Keratinocyte (primary cell): ENCODE measurements around the gene CNPY1. TPM values are rescaled to one million over a fixed set of nuclear protein-coding genes. Genes with fewer than 3 reads are reported as not detected.

Experiments
- DNase-seq: peaks from one replicate; pipeline ENCODE4 v3.0.0-alpha.2; 2011; ENCODE audit warnings: low read depth, missing footprints, low spot score
- FAIRE-seq: peaks from 2 replicates; lab custom pipeline; 2011; peaks lifted over from hg19 to GRCh38; lab: Jason Lieb, UNC
- H2AFZ ChIP-seq: 2 replicates; pipeline ENCODE4 v1.6.0; 2012; ENCODE audit warnings: low read length, control low read depth, inconsistent platforms; ENCODE audit not compliant: control insufficient read depth
- H3K27ac ChIP-seq: 2 replicates; pipeline ENCODE4 v1.5.1; 2011; ENCODE audit warnings: low read length; ENCODE audit not compliant: control insufficient read depth, insufficient read depth
- H3K27me3 ChIP-seq: 3 replicates; pipeline ENCODE4 v1.6.0; 2011; ENCODE audit warnings: low read length; ENCODE audit not compliant: control insufficient read depth, insufficient read depth; ENCODE audit errors: extremely low read depth
- H3K36me3 ChIP-seq, 2 experiments: 2 replicates in 1 of 2; 3 replicates in 1 of 2; pipeline ENCODE4 v1.5.1; 2011; ENCODE audit warnings: low read length in 2 of 2, mild to moderate bottlenecking in 1 of 2; ENCODE audit not compliant: control insufficient read depth in 2 of 2, insufficient read depth in 2 of 2; ENCODE audit errors: extremely low read depth in 1 of 2
- H3K4me1 ChIP-seq: 3 replicates; pipeline ENCODE4 v1.5.1; 2011; ENCODE audit warnings: low read length; ENCODE audit not compliant: control insufficient read depth, insufficient read depth; ENCODE audit errors: extremely low read depth
- H3K4me2 ChIP-seq: 3 replicates; pipeline ENCODE4 v1.6.0; 2011; ENCODE audit warnings: low read depth, low read length; ENCODE audit not compliant: control insufficient read depth, insufficient read depth; ENCODE audit errors: extremely low read depth
- H3K4me3 ChIP-seq, 3 experiments: fragments of 200-600 bp in 1 of 3; sonication (generic) in 1 of 3; 2 replicates in 2 of 3; 3 replicates in 1 of 3; pipeline ENCODE4 v1.5.1; 2011 to 2016; ENCODE audit warnings: low read length in 3 of 3, mild to moderate bottlenecking in 3 of 3, control low read depth in 2 of 3, inconsistent platforms in 1 of 3, low read depth in 1 of 3, mixed read lengths in 1 of 3, mixed run types in 1 of 3, moderate library complexity in 1 of 3; ENCODE audit not compliant: control insufficient read depth in 2 of 3, insufficient read depth in 2 of 3; ENCODE audit errors: extremely low read depth in 1 of 3
- H3K79me2 ChIP-seq: 2 replicates; pipeline ENCODE4 v1.6.0; 2012; ENCODE audit warnings: low read length; ENCODE audit not compliant: control insufficient read depth, insufficient read depth
- H3K9ac ChIP-seq: 3 replicates; pipeline ENCODE4 v1.6.0; 2011; ENCODE audit warnings: low read length; ENCODE audit not compliant: control insufficient read depth, insufficient read depth; ENCODE audit errors: extremely low read depth
- H3K9me1 ChIP-seq: 3 replicates; pipeline ENCODE4 v1.6.0; 2011; ENCODE audit warnings: low read length; ENCODE audit not compliant: control insufficient read depth, insufficient read depth; ENCODE audit errors: extremely low read depth
- H3K9me3 ChIP-seq: 2 replicates; pipeline ENCODE4 v1.5.1; 2012; ENCODE audit warnings: low read depth, low read length; ENCODE audit not compliant: control insufficient read depth
- H4K20me1 ChIP-seq: 3 replicates; pipeline ENCODE4 v1.6.0; 2011; ENCODE audit warnings: low read length; ENCODE audit not compliant: control insufficient read depth, insufficient read depth; ENCODE audit errors: extremely low read depth
- EZH2 ChIP-seq: IDR thresholded peaks from one replicate; pipeline ENCODE4 v1.6.1; 2012; ENCODE audit warnings: inconsistent platforms, mild to moderate bottlenecking, low read length, moderate library complexity
- dilution Hi-C: fragments of 300-500 bp; cut with MboI; formaldehyde crosslinking; loops from one replicate; pipeline ENCODE4 v1.7.0; 2020; ENCODE audit warnings: low sequenced_read_pairs; ENCODE audit not compliant: extremely low pct_ligation_motif_present
- polyA plus RNA-seq, 5 experiments: library from polyadenylated mRNA; depleted of rRNA in 3 of 5; stranded (reverse) in 3 of 5; stranded (forward) in 1 of 5; unstranded in 1 of 5; fragments of >200 nt; gene quantifications; 1 replicate in 1 of 5; 2 replicates in 3 of 5; 3 replicates in 1 of 5; pipeline versions ENCODE4 v1.2.1 to v1.2.3, GENCODE V29; 2011 to 2012; ENCODE audit warnings: missing spikeins in 2 of 5, low read depth in 1 of 5, low replicate concordance in 1 of 5
- TF ChIP-seq, protein P1 (sequence below), 3 experiments: IDR thresholded peaks in 1 of 3; conservative IDR thresholded peaks in 1 of 3; optimal IDR thresholded peaks in 1 of 3; 2 replicates in 2 of 3; 3 replicates in 1 of 3; pipeline versions ENCODE3 to v1.5.1; 2011; ENCODE audit warnings: low read length in 3 of 3, mild to moderate bottlenecking in 3 of 3, moderate library complexity in 2 of 3, control low read depth in 1 of 3, inconsistent platforms in 1 of 3; ENCODE audit not compliant: insufficient read depth in 2 of 3; ENCODE audit errors: extremely low read depth in 1 of 3

CNPY1 gene
- polyA plus RNA-seq, 1 donor (not counting 4 experiments of a cell fraction or from before 2014, with no cell fraction given), result not detected

DNA sequence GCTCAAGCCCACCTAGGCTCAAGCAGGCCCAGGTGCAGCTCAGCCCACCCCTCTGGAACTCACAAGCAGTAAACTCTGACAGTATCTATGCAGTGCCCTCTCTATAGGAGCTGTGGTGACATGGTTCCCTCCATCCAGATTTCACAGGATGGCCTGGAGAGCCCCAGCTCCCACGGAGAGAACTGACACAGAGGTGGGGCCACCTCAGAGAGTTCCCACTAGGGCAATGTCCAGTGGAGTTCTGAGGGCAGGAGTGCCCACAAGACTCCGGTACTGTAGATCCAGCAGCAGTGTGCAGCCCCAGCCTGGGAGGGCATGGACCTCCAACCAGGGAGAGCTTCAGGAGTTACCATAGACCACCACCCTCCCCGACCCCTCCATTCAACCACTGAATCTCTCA, 37.3 kb upstream of the CNPY1 start:
- Histone ChIP-seq H2AFZ (no peak overlapping the region), H3K4me1 (peaks cover 5% of the 10 kb centered on the region), H3K4me3 (no peak overlapping the region), H3K27ac (no peak overlapping the region), H3K79me2 (no peaks in the 10 kb centered on the region), H3K9ac (no peak overlapping the region), H3K9me3 (no peaks in the 10 kb centered on the region), H3K27me3 (peaks cover 34% of the 10 kb centered on the region), H3K9me1 (no peaks in the 10 kb centered on the region), H3K36me3 (no peaks in the 10 kb centered on the region), H4K20me1 (no peaks in the 10 kb centered on the region), H3K4me2 (no peak overlapping the region)
- dilution Hi-C loops, result loop anchor here (25.0 kb wide), 1 partner anchor 154 kb away; no protein-coding TSS in a partner anchor
- DNase-seq, result no peak
- TF ChIP-seq, protein P1, sequence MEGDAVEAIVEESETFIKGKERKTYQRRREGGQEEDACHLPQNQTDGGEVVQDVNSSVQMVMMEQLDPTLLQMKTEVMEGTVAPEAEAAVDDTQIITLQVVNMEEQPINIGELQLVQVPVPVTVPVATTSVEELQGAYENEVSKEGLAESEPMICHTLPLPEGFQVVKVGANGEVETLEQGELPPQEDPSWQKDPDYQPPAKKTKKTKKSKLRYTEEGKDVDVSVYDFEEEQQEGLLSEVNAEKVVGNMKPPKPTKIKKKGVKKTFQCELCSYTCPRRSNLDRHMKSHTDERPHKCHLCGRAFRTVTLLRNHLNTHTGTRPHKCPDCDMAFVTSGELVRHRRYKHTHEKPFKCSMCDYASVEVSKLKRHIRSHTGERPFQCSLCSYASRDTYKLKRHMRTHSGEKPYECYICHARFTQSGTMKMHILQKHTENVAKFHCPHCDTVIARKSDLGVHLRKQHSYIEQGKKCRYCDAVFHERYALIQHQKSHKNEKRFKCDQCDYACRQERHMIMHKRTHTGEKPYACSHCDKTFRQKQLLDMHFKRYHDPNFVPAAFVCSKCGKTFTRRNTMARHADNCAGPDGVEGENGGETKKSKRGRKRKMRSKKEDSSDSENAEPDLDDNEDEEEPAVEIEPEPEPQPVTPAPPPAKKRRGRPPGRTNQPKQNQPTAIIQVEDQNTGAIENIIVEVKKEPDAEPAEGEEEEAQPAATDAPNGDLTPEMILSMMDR (optimal IDR thresholded peaks at IDR 0.05 in 1 of 3, IDR thresholded peaks at IDR 0.05 in 1 of 3, conservative IDR thresholded peaks at IDR 0.05 in 1 of 3; ENCODE audit: extremely low read depth in 1 of 3, insufficient read depth in 2 of 3, low read length in 3 of 3), result no peak
- no peak for TF ChIP-seq EZH2
- FAIRE-seq, result no peak

DNA sequence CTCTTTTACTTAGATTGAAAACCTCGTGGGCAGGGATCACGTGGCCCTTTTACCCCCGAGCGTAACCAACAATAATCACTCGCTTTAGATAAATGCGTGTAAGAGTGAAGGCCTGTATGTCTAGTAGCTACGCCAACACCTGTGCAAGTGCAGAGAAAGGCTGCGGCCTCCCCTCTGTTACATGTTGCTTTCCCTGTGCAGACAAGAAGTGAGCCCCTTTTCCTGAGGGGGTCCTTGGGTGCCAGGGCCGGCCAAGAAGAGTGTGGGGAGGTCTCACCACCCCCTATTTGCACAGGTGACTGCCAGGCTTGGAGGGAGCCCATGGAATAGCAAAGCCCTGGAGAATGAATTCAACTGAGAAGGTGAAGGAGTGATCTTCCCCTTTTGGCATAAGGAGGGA, 35.6 kb upstream of the CNPY1 start:
- Histone ChIP-seq H3K27ac (no peak overlapping the region), H3K9ac (no peak overlapping the region), H3K9me3 (no peaks in the 10 kb centered on the region), H3K79me2 (no peaks in the 10 kb centered on the region), H3K9me1 (no peaks in the 10 kb centered on the region), H4K20me1 (no peaks in the 10 kb centered on the region), H3K27me3 (peaks cover 35% of the 10 kb centered on the region), H3K4me3 (no peak overlapping the region), H2AFZ (no peak overlapping the region), H3K36me3 (no peaks in the 10 kb centered on the region), H3K4me2 (no peak overlapping the region), H3K4me1 (peaks cover 5% of the 10 kb centered on the region)
- TF ChIP-seq, protein P1 (optimal IDR thresholded peaks at IDR 0.05 in 1 of 3, IDR thresholded peaks at IDR 0.05 in 1 of 3, conservative IDR thresholded peaks at IDR 0.05 in 1 of 3; ENCODE audit: extremely low read depth in 1 of 3, insufficient read depth in 2 of 3, low read length in 3 of 3), result no peak
- no peak for TF ChIP-seq EZH2
- DNase-seq, result no peak
- dilution Hi-C loops, result loop anchor here (25.0 kb wide), 1 partner anchor 155 kb away; no protein-coding TSS in a partner anchor
- FAIRE-seq, result no peak
